GM18873 (cell line): ENCODE measurements around the gene ARID4A.
A peak's percentile ranks its signal among the peaks of the same experiment; 100 is the strongest.
"Not testable (repeated sequence)": the region's sequence is repeated elsewhere in the genome, so short reads cannot be mapped to it uniquely, and the experiment has no call there.

Experiments
- ATAC-seq: cut with Tn5 transposase; IDR thresholded peaks from one replicate; pipeline ENCODE4 v1.9.1; 2021; ENCODE audit warnings: mild to moderate bottlenecking, moderate library complexity, moderate number of reproducible peaks; ENCODE audit not compliant: unreplicated experiment, low FRiP score

Gene ARID4A

DNA sequence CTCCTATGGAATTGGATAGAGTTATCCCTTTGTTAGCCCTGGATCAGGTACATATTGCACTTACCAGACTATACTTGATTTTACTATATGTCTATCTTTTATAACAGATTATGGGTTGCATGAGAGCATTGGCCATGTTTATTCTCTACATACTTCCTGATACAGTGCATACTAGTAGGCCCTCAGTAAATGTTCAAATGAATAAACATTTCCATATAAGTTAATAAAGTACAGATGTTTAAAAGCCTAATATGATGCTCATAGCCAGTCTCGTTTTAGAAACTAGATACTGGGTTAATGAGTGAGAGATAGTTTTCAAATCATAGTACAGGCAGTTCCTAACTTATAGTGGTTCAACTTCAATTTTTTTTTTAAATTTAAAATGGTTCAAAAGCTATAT, 57.9 kb downstream of the ARID4A start:
- no peak for ATAC-seq

DNA sequence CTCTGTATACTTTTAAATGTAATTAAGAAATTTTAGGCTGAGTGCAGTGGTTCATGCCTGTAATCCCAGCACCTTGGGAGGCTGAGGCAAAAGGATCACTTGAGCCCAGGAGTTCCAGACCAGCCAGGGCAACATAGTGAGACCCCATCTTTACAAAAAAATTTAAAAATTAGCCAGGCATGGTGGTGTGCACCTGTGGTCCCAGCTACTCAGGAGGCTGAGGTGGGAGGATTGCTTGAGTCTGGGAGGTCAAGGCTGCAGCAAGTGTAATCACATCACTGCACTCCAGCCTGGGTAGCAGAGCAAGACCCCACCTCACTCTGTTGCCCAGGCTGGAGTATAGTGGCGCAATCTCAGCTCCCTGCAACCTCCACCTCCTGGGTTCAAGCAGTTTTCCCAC, 63.9 kb downstream of the ARID4A start:
- not testable (repeated sequence) for ATAC-seq

- no peak for ATAC-seq
Measured at GRCh38 chr14:58362798-58363412, 64.5 kb downstream of the ARID4A start.

DNA sequence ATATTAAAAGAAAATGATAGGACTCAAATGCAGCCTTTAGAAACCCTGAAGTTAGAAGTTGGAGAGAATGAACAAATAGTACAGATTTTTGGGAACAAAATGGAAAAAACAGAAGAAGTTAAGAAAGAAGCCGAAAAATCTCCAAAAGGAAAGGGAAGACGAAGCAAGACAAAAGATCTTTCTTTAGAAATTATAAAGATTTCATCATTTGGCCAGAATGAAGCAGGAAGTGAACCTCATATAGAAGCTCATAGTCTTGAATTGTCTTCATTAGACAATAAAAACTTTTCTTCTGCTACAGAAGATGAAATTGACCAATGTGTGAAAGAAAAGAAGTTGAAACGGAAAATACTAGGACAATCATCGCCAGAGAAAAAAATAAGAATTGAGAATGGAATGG, 66.0 kb downstream of the ARID4A start:
- ATAC-seq = no peak

- ATAC-seq = no peak
Measured at GRCh38 chr14:58367296-58367695, 68.9 kb downstream of the ARID4A start.

GRCh38 chr14:58368956-58369355, 70.6 kb downstream of the ARID4A start:
- no peak for ATAC-seq

DNA sequence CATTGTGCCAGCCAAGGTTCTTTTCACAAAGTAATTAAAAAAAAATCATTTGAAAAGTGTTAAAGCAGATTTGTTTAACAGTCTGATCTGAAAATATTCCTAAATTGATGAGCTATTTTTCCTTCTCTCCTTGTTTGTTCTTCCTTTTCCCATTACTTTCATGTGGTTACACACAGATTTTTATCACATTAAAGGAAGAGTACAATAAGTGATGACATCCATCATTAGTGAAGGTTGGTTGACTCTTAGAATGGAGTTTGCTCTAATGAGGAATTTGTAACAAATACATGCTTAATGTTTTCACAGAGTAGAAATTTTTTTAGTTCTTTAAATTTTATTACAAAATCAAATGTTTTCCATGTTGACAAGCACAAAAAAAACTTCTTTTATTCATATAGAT, 78.4 kb downstream of the ARID4A start:
- ATAC-seq = no peak

- no peak for ATAC-seq
Measured at GRCh38 chr14:58390830-58391229, 92.5 kb downstream of the ARID4A start.

DNA sequence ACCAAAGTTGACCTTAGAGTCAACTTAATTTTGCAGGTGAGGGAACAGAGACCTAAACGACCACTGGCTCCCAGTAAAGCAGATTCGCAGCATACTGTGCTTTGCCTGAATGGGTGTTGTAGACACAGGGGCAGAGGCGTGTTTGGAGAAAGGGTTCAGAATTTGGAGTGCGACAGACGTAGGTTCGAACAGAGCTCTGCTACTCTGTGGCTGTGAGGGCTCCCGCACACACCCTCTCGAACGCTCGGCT, 97.1 kb downstream of the ARID4A start:
- no peak for ATAC-seq

DNA sequence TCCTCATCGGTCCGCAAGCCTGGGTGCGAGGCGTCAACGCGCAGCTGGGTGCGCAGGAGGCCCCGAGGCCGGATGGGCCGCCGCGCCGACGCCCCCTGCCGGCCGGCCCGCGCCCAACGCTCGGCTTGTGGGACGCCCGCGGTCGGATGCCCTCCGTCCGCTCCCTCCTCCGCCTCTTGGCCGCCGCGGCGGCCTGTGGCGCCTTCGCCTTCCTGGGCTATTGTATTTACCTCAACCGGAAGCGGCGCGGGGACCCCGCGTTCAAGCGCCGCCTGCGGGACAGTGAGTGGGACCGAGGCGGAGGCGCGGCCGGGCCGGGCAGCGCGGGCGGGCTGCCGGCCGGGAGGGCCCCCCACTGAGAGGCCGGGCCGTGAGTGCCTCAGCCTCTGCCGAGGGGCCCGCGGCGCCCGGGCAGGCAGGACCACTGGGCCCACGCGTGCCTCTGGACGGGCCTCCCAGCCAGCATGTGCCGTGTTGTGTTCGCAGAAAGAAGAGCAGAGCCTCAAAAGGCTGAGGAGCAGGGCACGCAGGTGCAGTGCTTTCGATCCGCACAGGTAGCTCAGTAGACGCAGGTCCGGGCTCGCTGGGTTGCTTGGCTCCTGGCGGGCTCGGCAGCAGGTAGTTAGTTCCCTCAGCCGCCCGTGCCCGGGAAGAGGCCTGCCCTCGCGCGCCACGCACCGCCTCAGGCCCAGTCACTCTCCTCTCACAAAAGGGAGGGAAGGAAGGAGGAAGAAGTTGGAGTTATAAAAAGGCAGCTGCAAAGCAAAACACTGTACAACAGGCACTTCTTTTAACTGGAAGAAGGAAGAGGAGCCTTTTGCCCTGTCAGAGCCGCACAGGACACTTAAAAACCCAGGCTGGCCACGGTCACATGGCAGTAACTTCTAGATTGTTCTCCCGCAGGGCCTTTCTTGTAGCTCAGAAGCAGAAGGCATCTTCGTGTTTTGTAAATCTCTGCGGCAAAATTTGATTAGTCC, 97.7 kb downstream of the ARID4A start, which contains the start of gene TOMM20L:
TSS of gene TOMM20L (plus strand) at position 119 of the 977 bp plus-strand sequence. CDS start at position 147, 28 bp downstream.
- peak; percentile 66 for ATAC-seq

- no peak for ATAC-seq
Measured at GRCh38 chr14:58397156-58397555, 98.8 kb downstream of the ARID4A start.

GRCh38 chr14:58398495-58398894, 100.1 kb downstream of the ARID4A start:
- ATAC-seq = no peak

DNA sequence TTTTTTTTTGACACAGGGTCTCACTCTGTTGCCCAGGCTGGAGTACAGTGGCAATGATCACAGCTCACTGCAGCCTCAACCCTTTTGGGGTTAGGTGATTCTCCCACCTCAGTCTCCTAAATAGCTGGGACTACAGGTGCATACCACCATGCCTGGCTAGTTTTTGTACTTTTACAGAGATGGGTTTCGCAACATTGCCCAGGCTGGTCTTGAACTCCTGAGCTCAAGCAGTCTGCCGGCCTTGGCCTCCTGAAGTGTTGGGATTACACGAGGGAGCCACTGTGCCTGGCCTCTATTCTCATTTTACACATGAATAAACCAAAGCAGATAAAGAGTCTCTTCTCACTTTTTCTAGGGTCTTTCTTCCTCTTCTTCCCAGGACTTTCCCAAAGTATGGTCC, 100.5 kb downstream of the ARID4A start:
- no peak for ATAC-seq

GRCh38 chr14:58401587-58401986, 103.2 kb downstream of the ARID4A start:
- no peak for ATAC-seq

DNA sequence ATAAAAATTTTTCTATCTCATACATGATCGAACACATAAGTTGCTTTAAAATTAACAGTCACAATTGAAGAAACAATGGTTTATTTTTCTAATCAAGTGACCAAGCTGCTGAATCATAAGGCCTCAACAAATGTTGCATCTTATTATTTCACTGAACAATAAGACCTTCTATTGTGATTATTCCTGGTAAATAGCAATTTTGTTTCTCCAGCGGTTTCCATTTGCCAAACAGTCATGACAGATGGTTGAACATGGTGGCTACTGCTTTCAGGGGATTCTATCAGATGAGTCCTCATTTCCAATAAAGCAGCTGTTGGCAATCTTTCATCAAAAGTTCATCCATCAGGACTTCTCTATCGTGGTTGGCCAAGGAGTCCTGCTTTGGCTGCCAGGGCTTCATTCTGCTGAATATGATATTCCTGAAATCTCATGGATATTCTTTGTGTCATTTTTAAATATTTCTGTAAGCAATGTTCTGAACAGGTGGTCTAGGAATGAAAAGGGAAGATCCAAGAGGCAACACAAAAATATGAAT, 110.4 kb downstream of the ARID4A start:
- ATAC-seq = no peak

GRCh38 chr14:58414845-58415244, 116.5 kb downstream of the ARID4A start:
- no peak for ATAC-seq

- no peak for ATAC-seq
Measured at GRCh38 chr14:58415636-58416547, 117.5 kb downstream of the ARID4A start.

DNA sequence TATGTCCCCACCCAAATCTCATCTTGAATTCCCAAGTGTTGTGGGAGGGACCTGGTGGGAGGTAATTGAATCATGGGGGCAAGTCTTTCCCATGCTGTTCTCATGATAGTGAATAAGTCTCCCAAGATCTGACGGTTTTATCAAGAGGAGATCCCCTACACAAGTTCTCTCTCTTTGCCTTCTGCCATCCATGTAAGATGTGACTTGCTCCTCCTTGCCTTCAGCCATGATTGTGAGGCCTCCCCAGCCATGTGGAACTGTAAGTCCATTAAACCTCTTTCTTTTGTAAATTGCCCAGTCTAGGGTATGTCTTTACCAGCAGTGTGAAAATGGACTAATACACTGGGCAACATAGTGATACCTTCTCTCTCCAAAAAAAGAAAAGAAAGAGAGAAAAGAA, 118.6 kb downstream of the ARID4A start:
- ATAC-seq = not testable (repeated sequence)
